ENCODE measurements around the gene IRF2BP2. TPM values are rescaled to one million over a fixed set of nuclear protein-coding genes. Genes with fewer than 3 reads are reported as not detected.

Gene IRF2BP2
- total RNA-seq, 2 donors from 2014 or later = 74.5 to 76.3 TPM

- no peak for TF ChIP-seq CTCF (IDR thresholded peaks at IDR 0.05)
- peaks cover 32% of the 10 kb centered on the region for H3K36me3 ChIP-seq
- peak overlapping the region; percentile 75 to 83 for H3K4me3 ChIP-seq
- H3K4me1 ChIP-seq = peaks cover 0 to 39% of the 10 kb centered on the region in 2 donors
- DNase-seq (ENCODE audit: low spot score) = no peak
- H3K27me3 ChIP-seq = no peaks in the 10 kb centered on the region
- peak overlapping the region; percentile 100 for H3K27ac ChIP-seq
- H3K9me3 ChIP-seq = no peaks in the 10 kb centered on the region
These were observed 3.2 kb downstream of the IRF2BP2 start for GRCh38 chr1:234606784-234607108.

GRCh38 chr1:234605983-234606783, 3.8 kb downstream of the IRF2BP2 start:
- H3K36me3 ChIP-seq = peaks cover 32% of the 10 kb centered on the region
- no peak for DNase-seq (ENCODE audit: low spot score)
- TF ChIP-seq CTCF (IDR thresholded peaks at IDR 0.05) = no peak
- H3K4me3 ChIP-seq = peak overlapping the region; percentile 75 to 83
- peaks cover 0 to 39% of the 10 kb centered on the region in 2 donors for H3K4me1 ChIP-seq
- H3K27me3 ChIP-seq = no peaks in the 10 kb centered on the region
- peak overlapping the region; percentile 100 for H3K27ac ChIP-seq
- no peaks in the 10 kb centered on the region for H3K9me3 ChIP-seq

GRCh38 chr1:234605399-234605982, 4.5 kb downstream of the IRF2BP2 start:
- no peak for TF ChIP-seq CTCF (IDR thresholded peaks at IDR 0.05)
- Histone ChIP-seq H3K9me3 (no peaks in the 10 kb centered on the region), H3K27ac (peak overlapping the region; percentile 100), H3K27me3 (no peaks in the 10 kb centered on the region), H3K36me3 (peaks cover 32% of the 10 kb centered on the region), H3K4me3 (peak overlapping the region; percentile 75 to 83), H3K4me1 (peaks cover 0 to 43% of the 10 kb centered on the region in 2 donors)
- DNase-seq (ENCODE audit: low spot score) = no peak

- peaks cover 0 to 47% of the 10 kb centered on the region in 2 donors for H3K4me1 ChIP-seq
- no peaks in the 10 kb centered on the region for H3K27me3 ChIP-seq
- H3K36me3 ChIP-seq = peaks cover 32% of the 10 kb centered on the region
- TF ChIP-seq CTCF (IDR thresholded peaks at IDR 0.05) = no peak
- no peaks in the 10 kb centered on the region for H3K9me3 ChIP-seq
- peak overlapping the region; percentile 100 for H3K27ac ChIP-seq
- H3K4me3 ChIP-seq = peak overlapping the region; percentile 75 to 83
- DNase-seq (ENCODE audit: low spot score) = no peak
These were observed 5.2 kb downstream of the IRF2BP2 start for GRCh38 chr1:234604495-234605398.

GRCh38 chr1:234603221-234604204, 6.5 kb downstream of the IRF2BP2 start:
- no peaks in the 10 kb centered on the region for H3K9me3 ChIP-seq
- H3K4me1 ChIP-seq = peaks cover 0 to 56% of the 10 kb centered on the region in 2 donors
- peak overlapping the region; percentile 75 to 83 for H3K4me3 ChIP-seq
- no peak for TF ChIP-seq CTCF (IDR thresholded peaks at IDR 0.05)
- peaks cover 30% of the 10 kb centered on the region for H3K36me3 ChIP-seq
- H3K27ac ChIP-seq = peak overlapping the region; percentile 100
- H3K27me3 ChIP-seq = no peaks in the 10 kb centered on the region
- no peak for DNase-seq (ENCODE audit: low spot score)
